HL-60 (cell line): ENCODE data around the gene DNAJC17.
A peak's percentile ranks its signal among the peaks of the same experiment; 100 is the strongest.

Source experiments
- DNase-seq, 2 experiments: peaks; one replicate each; pipeline ENCODE4 v3.0.0-alpha.2; 2010 to 2020; ENCODE audit warnings: low read depth in 1 of 2, low spot score in 1 of 2
- H3K27ac ChIP-seq: fragments of 250-450 bp; sonication (Bioruptor Pico); replicated peaks from 2 replicates; pipeline ENCODE4 v1.5.1; 2020; ENCODE audit warnings: mild to moderate bottlenecking, moderate library complexity
- H3K27me3 ChIP-seq: fragments of 250-450 bp; sonication (Bioruptor Pico); 2 replicates; pipeline ENCODE4 v1.5.1; 2021; ENCODE audit warnings: mild to moderate bottlenecking, moderate library complexity; ENCODE audit not compliant: insufficient read depth, poor library complexity, severe bottlenecking
- H3K4me3 ChIP-seq: replicated peaks from 2 replicates; pipeline ENCODE4 v1.5.1; 2011; ENCODE audit warnings: mild to moderate bottlenecking, control low read depth, low read length; ENCODE audit not compliant: insufficient read depth
- CTCF ChIP-seq: IDR thresholded peaks from one replicate; pipeline ENCODE4 v1.5.1; 2011; ENCODE audit warnings: low read length, control low read depth, inconsistent platforms; ENCODE audit not compliant: insufficient read depth
- GABPA ChIP-seq: IDR thresholded peaks from 2 replicates; pipeline ENCODE4 v1.6.1; 2012; ENCODE audit warnings: low read depth
- POLR2AphosphoS5 ChIP-seq: IDR thresholded peaks from 2 replicates; pipeline ENCODE4 v1.6.1; 2012; ENCODE audit warnings: low read depth
- REST ChIP-seq: IDR thresholded peaks from 2 replicates; pipeline ENCODE4 v1.6.1; 2012; ENCODE audit warnings: low read depth; ENCODE audit not compliant: insufficient replicate concordance
- SPI1 ChIP-seq: IDR thresholded peaks from 2 replicates; pipeline ENCODE4 v1.6.1; 2012; ENCODE audit warnings: low read depth, mild to moderate bottlenecking, borderline replicate concordance

The DNAJC17 gene

GRCh38 chr15:40743485-40743901 lies 63.8 kb downstream of the DNAJC17 start:
- no peaks in the 10 kb centered on the region for H3K27me3 ChIP-seq
- no peak for DNase-seq
- no peak overlapping the region for H3K4me3 ChIP-seq
- 0 out of 2 replicates have a peak overlapping the region, but pooled peaks have one; percentile 11 for H3K27ac ChIP-seq
- TF ChIP-seq REST (no peak), GABPA (no peak), POLR2AphosphoS5 (no peak), SPI1 (no peak), CTCF (no peak)

GRCh38 chr15:40739854-40740253 lies 67.4 kb downstream of the DNAJC17 start:
- H3K27ac ChIP-seq, result no peak overlapping the region
- no peaks in the 10 kb centered on the region for H3K27me3 ChIP-seq
- no peak overlapping the region for H3K4me3 ChIP-seq
- DNase-seq, result no peak
- TF ChIP-seq GABPA (no peak), REST (no peak), CTCF (no peak), POLR2AphosphoS5 (no peak), SPI1 (no peak)

GRCh38 chr15:40739047-40739446 lies 68.2 kb downstream of the DNAJC17 start:
- Histone ChIP-seq H3K27ac (no peak overlapping the region), H3K27me3 (no peaks in the 10 kb centered on the region), H3K4me3 (no peak overlapping the region)
- no peak for TF ChIP-seq SPI1
- no peak for TF ChIP-seq POLR2AphosphoS5
- no peak for TF ChIP-seq GABPA
- no peak for TF ChIP-seq REST
- no peak for DNase-seq
